HG02678 (cell line): ENCODE measurements around the gene ZBTB38.

Source experiments
- ATAC-seq: cut with Tn5 transposase; IDR thresholded peaks from one replicate; pipeline ENCODE4 v1.9.1; 2021; ENCODE audit warnings: mild to moderate bottlenecking, moderate library complexity; ENCODE audit not compliant: unreplicated experiment

ZBTB38 gene

GRCh38 chr3:141401573-141402475 is 33.5 kb downstream of the ZBTB38 start:
- ATAC-seq: peak; percentile 76

DNA sequence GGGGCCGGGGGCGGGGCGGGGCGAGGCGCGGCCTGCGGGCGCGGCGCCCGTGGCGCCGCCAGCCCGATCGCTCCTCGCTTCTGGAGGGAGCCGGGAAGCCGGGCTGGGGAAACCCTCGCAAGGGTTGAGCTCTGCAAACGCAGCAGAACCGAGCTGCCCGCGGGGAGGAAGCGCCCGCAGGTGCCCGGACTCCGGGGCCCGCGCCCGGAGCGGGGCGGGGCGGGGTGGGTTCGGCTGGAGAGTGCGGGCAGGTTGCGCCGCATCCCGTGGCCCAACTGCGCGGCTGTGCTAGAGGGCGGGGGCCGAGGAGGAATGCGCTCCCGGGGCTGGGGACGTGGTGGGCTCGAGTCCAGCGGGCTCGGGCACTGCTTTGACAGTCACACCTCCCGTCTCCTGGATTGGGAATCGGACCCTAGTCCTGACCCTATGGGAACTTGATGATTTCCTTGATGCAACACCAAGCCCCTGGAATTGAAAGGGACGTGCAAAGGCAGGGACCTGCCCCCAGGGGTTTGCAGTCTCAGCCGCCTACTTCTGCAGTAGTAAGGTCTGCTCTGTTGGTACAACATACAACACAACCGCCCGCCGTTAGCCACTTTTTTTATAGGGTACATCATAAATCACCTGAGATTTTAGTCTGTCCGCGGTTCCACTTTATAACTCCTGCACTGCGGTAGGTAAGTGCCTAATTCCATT is 34.3 kb downstream of the ZBTB38 start:
- peak; percentile 62 for ATAC-seq

- no peak for ATAC-seq
Measured at GRCh38 chr3:141403576-141403975, 35.3 kb downstream of the ZBTB38 start.

GRCh38 chr3:141405025-141405424 is 36.7 kb downstream of the ZBTB38 start:
- no peak for ATAC-seq

- ATAC-seq: no peak
Measured at GRCh38 chr3:141405591-141405990, 37.3 kb downstream of the ZBTB38 start.

DNA sequence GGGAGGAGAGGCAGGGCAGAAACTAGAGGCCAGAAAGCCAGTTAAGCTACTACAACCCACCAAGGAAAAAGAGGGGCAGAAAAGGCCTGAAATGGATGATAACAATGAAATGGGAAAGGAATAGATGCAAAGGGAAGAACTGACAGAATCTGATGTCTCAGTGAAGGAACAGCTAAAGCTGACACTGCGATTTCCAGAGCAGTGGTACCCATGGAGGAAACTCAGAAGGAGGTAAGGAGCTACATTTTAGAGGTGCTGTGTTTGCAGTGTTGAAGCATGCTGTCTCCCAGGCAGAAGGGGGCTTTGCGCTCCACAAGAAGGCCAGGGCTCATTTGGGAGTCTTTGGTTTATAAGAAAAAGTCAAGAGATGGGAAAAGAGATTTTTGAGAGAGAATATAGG is 38.0 kb downstream of the ZBTB38 start:
- ATAC-seq: no peak

DNA sequence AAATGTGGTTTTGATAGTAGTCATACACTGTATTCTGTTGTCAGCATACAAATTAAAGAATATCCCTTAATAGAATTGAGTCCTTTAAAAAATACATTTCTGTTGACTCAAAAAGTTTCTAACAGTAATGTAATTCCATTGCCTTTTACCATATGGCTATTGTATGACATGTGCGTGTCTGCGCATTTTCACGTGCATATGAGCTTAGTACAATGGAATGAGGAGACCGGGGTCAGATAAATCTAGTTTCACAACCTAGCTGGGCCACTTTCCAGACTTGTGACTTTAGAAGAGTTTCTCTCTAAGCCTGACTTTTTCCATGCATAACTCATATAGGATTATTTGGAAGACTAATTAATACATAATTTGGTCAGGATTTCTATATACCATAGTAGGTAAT is 38.7 kb downstream of the ZBTB38 start:
- no peak for ATAC-seq

DNA sequence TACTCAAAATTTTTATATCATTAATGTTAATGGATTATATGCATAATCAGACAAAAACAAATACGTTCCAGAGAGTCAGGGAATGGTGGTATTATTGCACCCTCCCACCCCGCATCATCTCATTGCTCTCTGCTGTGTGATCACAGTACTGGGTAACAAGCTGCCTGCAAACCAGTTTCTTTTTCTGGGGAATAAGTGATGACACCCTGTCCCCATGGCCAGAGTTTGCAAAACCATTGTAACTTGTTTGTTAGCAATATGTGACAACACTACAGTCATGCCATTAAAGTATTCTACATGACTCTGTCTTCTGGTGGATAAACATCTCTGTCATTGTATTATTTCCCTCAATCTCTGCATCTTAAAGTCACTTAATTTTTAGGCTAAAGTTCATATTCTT is 39.5 kb downstream of the ZBTB38 start:
- no peak for ATAC-seq

- no peak for ATAC-seq
Measured at GRCh38 chr3:141408596-141408995, 40.3 kb downstream of the ZBTB38 start.

- no peak for ATAC-seq
Measured at GRCh38 chr3:141409940-141410241, 41.6 kb downstream of the ZBTB38 start.

- ATAC-seq: no peak
Measured at GRCh38 chr3:141410408-141410807, 42.1 kb downstream of the ZBTB38 start.

DNA sequence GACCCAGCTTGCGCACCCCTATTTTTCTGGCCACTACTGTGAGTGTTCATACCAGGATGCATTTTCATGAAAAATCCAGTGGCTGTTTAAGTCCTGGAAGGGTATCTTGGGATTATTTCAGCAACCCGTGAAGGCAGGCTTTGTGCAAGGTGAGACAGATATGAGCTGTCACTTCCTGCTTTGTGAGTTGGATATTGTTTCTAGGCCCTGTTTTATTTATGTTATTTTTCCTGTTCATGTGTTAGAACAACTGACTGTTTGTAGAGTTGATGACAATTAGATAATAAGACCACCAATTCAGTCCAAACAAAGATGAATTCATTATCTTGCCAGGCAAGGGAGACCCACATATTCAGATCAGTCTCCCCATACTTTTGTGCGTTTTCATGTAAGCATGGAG is 42.5 kb downstream of the ZBTB38 start:
- ATAC-seq: no peak

GRCh38 chr3:141411251-141411771 is 43.0 kb downstream of the ZBTB38 start:
- ATAC-seq: no peak

GRCh38 chr3:141412087-141412935 is 44.0 kb downstream of the ZBTB38 start:
- peak; percentile 78 for ATAC-seq

DNA sequence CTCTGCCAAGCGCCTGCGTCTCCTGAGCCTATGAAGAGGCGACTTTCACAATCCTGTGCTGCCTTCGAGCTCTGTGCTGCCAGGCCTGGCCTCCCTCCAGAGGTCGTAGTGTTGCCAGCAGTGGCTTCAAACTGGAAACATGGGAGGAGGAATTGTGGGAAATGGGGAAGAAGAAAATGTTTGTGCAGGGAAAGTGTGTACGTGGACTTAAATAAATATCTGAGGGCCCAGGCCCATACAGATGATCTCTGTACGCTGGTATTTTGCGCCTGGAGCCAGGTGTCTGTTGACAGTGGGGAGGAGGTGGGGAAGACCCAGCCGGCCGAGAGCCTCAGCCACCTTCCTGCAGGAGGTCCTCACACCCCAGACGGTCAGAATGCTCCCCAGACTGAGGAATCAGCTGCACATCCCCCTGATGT is 44.6 kb downstream of the ZBTB38 start:
- no peak for ATAC-seq

DNA sequence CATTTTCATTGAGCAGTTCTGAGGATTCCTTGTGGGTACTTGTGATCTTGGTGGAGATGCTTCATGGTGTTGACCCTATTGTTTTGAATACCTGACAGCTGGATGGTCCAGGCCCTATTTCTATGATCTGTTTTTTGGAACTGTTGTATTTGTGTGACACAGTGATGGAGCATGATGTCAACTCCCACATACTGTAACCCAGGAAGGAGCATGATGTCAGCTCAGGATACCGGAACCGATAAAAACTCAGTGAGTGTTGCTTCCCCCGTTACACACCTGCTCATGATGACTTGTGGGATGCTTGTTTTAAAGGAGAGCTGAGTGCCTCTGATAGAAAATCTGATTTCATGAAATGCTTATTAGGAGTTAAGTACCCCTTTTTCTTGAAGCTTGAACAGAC is 45.1 kb downstream of the ZBTB38 start:
- no peak for ATAC-seq

DNA sequence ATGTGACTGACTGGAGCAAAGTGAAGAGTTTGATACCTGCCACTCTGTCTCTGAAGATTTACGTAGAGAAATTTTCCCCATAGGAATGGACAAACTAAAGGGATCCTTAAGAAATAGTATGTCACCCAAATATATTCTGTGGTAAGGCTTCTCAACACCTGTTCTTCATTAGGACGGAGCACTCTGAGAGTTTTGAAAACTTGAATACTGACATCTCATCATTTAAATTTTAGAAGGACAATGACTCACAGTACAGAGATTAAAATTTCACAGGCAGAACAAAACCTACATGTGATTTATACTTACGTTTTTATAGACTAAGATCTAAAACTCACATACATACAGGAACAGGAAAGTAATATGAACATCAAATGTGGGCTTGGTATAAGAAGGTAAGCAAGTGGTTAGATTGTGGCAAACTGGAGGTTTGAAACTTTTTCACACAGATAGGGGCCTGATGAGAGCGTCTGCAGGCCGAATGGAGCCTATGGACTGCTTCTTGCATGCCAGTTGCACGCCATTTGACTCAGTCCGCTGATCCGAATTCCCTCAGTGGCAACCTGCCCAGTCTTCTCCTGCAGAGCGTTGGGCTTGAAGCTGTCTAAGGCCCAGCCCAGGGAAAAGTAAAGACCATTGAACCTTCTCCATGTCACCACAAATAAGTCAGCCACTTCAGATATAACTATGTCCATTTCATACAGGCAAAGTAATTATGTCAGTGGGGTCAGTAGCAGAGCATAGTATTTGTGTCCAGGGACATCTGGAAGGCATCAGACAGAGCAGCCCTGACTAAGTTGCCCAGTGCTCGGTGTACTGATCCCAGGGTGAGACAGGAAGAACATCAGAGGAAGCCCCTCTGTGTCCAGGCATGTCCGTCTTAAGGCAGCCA is 45.7 kb downstream of the ZBTB38 start:
- no peak for ATAC-seq

- no peak for ATAC-seq
Measured at GRCh38 chr3:141414800-141415462, 46.6 kb downstream of the ZBTB38 start.

DNA sequence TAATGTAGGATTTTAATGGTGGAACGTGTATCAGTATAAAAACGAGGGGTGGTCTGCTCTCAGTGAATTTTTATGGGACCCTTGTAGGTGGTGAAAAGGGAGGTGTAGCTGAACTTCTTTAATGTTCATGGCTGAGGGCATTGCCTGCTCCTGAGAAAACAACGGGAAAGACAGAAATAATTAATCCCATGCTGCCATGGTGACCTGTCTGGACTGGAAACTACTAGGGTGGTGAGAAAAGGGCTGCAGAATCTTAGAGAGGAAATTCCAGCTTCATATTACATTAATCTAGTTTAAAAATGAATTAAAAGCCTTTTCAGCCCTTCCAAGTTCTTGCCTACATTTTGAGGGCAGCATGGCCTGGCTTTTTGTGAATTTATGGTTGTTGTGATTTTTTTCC is 47.6 kb downstream of the ZBTB38 start:
- no peak for ATAC-seq
